Measurements from ENCODE around the gene TRPM1. TPM values are rescaled to one million over a fixed set of nuclear protein-coding genes. Genes with fewer than 3 reads are reported as not detected.

Gene TRPM1
- total RNA-seq, 1 donor from 2014 or later: not detected

- Histone ChIP-seq H3K36me3 (no peaks in the 10 kb centered on the region), H3K9me3 (no peaks in the 10 kb centered on the region), H3K27ac (no peak overlapping the region), H3K4me3 (no peak overlapping the region), H3K27me3 (no peaks in the 10 kb centered on the region), H3K4me1 (no peaks in the 10 kb centered on the region)
- DNase-seq (ENCODE audit: low spot score in 2 of 2): no peak
- no peak for TF ChIP-seq CTCF (IDR thresholded peaks at IDR 0.05)
- intact Hi-C loops (cut with DNase I): no loop called here
These were observed 15.2 kb downstream of the TRPM1 start for GRCh38 chr15:31086344-31086743.

- DNase-seq (ENCODE audit: low spot score in 2 of 2): no peak
- no peak for TF ChIP-seq CTCF (IDR thresholded peaks at IDR 0.05)
- intact Hi-C loops (cut with DNase I): no loop called here
These were observed 16.2 kb downstream of the TRPM1 start for GRCh38 chr15:31085359-31085758.

GRCh38 chr15:31084176-31084575, 17.3 kb downstream of the TRPM1 start:
- Histone ChIP-seq H3K4me1 (no peaks in the 10 kb centered on the region), H3K27me3 (no peaks in the 10 kb centered on the region), H3K27ac (no peak overlapping the region), H3K36me3 (no peaks in the 10 kb centered on the region), H3K4me3 (no peak overlapping the region), H3K9me3 (no peaks in the 10 kb centered on the region)
- TF ChIP-seq CTCF (IDR thresholded peaks at IDR 0.05): no peak
- DNase-seq (ENCODE audit: low spot score in 2 of 2): no peak
- intact Hi-C loops (cut with DNase I): no loop called here

More at GRCh38 chr15:31085359-31085758, 16.2 kb downstream of the TRPM1 start:
- no peaks in the 10 kb centered on the region for H3K36me3 ChIP-seq
- H3K4me3 ChIP-seq: no peak overlapping the region
- H3K9me3 ChIP-seq: no peaks in the 10 kb centered on the region
- no peaks in the 10 kb centered on the region for H3K27me3 ChIP-seq
- H3K27ac ChIP-seq: no peak overlapping the region
- no peaks in the 10 kb centered on the region for H3K4me1 ChIP-seq

- Histone ChIP-seq H3K4me1 (no peaks in the 10 kb centered on the region), H3K36me3 (no peaks in the 10 kb centered on the region), H3K27me3 (no peaks in the 10 kb centered on the region), H3K27ac (no peak overlapping the region), H3K4me3 (no peak overlapping the region), H3K9me3 (no peaks in the 10 kb centered on the region)
- DNase-seq (ENCODE audit: low spot score in 2 of 2): no peak
- no peak for TF ChIP-seq CTCF (IDR thresholded peaks at IDR 0.05)
- intact Hi-C loops (cut with DNase I): no loop called here
These were observed 18.1 kb downstream of the TRPM1 start for GRCh38 chr15:31083370-31083780.

- intact Hi-C loops (cut with DNase I): no loop called here
- TF ChIP-seq CTCF (IDR thresholded peaks at IDR 0.05): no peak
- Histone ChIP-seq H3K36me3 (no peaks in the 10 kb centered on the region), H3K9me3 (no peaks in the 10 kb centered on the region), H3K4me1 (no peaks in the 10 kb centered on the region), H3K27ac (no peak overlapping the region), H3K4me3 (no peak overlapping the region), H3K27me3 (no peaks in the 10 kb centered on the region)
- DNase-seq (ENCODE audit: low spot score in 2 of 2): no peak
These were observed 18.7 kb downstream of the TRPM1 start for GRCh38 chr15:31082771-31083369.

Measured in ascending aorta (tissue), 2 donors.